Measurements from ENCODE around the gene IRF2BPL.

Gene IRF2BPL

DNA sequence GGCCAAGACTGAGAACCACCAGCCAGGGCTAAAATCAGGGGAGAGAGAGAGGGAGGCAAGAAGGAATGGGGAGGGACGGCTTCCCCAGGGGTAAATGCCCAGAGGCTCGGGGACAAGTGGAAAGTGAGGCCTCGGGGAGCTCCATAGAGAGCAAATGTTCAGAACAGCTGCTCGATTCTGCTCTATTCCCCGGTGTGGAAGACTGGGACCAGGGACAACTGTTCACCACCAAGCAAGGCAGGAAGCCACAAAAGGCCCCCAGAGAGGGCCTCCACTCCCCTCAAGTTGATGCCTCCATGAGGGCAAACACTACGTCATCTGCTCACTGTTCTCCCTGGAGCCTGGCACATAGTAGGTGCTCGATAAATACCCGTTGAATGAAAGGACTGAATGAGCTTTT, 53.5 kb downstream of the IRF2BPL start:
- H3F3A ChIP-seq (ENCODE audit: insufficient read depth, low read length) = no peaks in the 10 kb centered on the region
- H3K9ac ChIP-seq (ENCODE audit: low read length) = no peak overlapping the region
- no peak overlapping the region for H2AFZ ChIP-seq (ENCODE audit: low read length)
- no peaks in the 10 kb centered on the region for H3K9me2 ChIP-seq (ENCODE audit: low read depth, low read length)
- no peaks in the 10 kb centered on the region for H4K20me1 ChIP-seq (ENCODE audit: insufficient read depth, low read length)
- no peak for TF ChIP-seq EZH2 (IDR thresholded peaks at IDR 0.05; ENCODE audit: borderline replicate concordance, low read length)
- TF ChIP-seq, protein P1, sequence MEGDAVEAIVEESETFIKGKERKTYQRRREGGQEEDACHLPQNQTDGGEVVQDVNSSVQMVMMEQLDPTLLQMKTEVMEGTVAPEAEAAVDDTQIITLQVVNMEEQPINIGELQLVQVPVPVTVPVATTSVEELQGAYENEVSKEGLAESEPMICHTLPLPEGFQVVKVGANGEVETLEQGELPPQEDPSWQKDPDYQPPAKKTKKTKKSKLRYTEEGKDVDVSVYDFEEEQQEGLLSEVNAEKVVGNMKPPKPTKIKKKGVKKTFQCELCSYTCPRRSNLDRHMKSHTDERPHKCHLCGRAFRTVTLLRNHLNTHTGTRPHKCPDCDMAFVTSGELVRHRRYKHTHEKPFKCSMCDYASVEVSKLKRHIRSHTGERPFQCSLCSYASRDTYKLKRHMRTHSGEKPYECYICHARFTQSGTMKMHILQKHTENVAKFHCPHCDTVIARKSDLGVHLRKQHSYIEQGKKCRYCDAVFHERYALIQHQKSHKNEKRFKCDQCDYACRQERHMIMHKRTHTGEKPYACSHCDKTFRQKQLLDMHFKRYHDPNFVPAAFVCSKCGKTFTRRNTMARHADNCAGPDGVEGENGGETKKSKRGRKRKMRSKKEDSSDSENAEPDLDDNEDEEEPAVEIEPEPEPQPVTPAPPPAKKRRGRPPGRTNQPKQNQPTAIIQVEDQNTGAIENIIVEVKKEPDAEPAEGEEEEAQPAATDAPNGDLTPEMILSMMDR (IDR thresholded peaks at IDR 0.05; ENCODE audit: low read length) = no peak
- no peaks in the 10 kb centered on the region for H3K9me3 ChIP-seq (ENCODE audit: low read length)
- no peak overlapping the region for H3K4me2 ChIP-seq (ENCODE audit: low read length)
- no peak overlapping the region for H3K27ac ChIP-seq (ENCODE audit: low read depth, low read length, poor library complexity, severe bottlenecking)
- no peaks in the 10 kb centered on the region for H3K4me1 ChIP-seq (ENCODE audit: insufficient read depth, low read length, severe bottlenecking)
- H3K27me3 ChIP-seq (ENCODE audit: insufficient read depth, low read length) = peaks cover 4% of the 10 kb centered on the region; the same call in 1 of the 2 replicates
- no peaks in the 10 kb centered on the region for H3K79me2 ChIP-seq (ENCODE audit: insufficient read depth, low read length)
- no peak overlapping the region for H3K4me3 ChIP-seq (ENCODE audit: low read depth, low read length, poor library complexity, severe bottlenecking)
- no peaks in the 10 kb centered on the region; the same call in 1 of the 2 replicates for H3K36me3 ChIP-seq (ENCODE audit: insufficient read depth, low read length)
